ENCODE measurements around the gene PAX5.

Gene PAX5

DNA sequence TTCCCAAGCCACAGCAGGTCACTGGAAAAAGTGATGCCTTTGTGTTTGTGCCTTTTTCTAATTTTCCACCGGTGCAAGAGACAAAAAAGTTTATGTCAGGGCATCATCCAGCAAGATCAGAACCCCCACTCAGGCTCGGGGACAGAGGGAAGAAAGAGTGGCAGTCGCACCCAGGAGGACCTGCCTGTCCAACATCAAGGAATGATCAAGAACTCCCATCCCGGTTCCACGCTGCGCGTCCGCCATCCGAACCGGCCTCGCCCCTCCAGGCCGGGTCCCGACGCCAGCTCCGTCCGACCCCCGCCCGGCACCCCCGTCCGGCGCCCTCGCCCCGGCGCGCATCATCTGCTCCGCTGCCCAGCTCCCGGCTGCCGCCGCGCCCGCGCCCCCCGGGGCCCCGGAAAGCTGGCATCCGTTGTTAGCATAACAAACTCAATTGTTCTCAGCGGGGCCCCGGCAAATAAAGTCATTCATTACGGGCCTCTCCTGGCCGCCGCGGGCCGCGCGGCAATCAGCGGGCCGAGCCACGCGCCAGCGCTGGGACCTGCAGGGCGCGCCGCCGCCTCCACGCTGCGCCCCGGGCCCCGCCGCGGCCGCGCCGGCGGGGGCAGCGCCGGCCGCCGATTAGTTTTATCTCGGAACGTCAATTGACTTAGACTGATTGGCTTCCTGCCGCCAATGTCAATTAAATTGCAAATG, 48.1 kb downstream of the PAX5 start:
- peak; percentile 87 for DNase-seq

- no peak for DNase-seq
Measured at GRCh38 chr9:36985061-36985768, 48.9 kb downstream of the PAX5 start.

DNA sequence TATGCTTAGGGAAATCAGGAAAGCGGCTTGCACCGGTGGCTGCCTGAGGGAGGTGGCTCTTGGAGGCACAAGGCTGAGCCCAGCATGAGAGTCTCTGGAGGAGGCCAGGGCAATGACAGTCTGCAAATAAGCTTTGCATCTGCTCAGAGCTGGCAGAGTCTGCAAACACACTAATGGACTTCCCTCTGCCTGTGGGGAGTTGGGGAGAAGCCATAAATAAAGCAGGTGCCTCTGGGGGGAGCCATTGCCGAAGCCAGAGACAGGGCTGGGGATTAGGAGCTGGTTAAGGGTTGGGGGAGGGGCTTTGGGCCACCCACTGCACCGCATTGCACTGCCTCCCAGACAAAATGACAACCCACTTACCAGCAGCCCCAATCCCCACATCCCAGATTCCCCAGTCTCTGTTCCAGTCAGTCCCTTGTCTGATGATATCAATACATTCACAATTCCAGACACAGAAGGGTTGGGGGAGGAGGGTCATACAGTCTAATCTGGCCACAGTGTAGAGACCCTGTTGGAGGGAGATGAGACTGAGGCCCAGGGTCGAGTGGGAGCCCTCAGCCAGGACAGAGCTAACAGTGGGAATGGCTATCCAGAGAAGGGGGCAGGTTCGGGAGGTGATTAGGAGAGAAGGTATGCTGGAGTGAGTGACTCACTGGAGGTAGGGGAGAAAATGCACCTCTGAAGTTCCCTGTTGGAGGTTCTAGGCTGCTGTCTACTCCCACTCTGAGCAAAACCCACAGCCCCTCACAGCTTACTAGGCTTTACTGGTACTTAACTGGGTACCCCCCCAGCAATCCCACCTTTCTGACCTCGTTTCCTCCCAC, 53.7 kb downstream of the PAX5 start:
- DNase-seq: peak; percentile 80

GRCh38 chr9:36976371-36977030, 57.6 kb downstream of the PAX5 start:
- DNase-seq: no peak

GRCh38 chr9:36974731-36975130, 59.3 kb downstream of the PAX5 start:
- DNase-seq: no peak

- DNase-seq: no peak
Measured at GRCh38 chr9:36971935-36972488, 62.1 kb downstream of the PAX5 start.

DNA sequence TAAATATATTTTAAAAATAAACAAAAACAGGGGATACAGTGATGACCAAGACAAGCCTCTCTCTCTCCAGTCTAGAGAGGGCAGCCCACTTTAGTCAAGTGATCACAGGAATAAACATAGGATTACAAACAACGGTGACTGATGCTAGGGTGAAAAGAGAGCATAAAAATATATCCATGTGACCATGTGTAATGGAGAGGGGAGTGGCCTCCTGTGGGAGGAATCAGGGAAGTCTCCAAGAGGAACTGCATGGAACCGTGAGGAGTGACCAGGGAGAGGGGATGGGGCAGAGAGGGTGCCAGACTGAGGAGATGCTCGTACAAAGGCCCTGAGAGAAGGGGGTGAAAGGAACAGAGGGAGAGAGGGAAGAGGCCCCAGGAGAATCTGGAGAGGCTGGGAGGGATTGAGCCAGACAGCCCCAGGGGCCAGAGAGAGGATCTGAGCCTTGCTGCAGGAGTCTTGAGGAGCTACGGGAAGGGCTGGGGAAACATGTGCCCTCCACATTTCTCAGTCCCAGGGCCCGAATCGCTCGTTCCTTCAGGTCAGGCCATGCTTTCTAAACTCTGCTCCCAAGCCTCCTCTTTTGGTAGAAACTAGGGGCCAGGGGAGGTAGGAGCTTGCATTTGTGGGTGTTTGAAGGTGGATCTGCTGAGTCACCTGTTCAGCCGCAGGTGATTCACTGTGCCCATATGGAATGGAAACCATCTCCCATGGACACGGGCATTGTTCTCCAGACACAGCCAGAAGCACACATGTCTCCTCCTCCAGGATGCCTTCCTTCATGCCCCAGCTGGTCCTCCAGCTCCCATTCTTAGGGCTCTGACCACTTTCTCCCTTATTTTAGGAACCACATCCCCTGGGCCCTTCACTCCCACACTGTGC, 63.8 kb downstream of the PAX5 start:
- no peak for DNase-seq

DNA sequence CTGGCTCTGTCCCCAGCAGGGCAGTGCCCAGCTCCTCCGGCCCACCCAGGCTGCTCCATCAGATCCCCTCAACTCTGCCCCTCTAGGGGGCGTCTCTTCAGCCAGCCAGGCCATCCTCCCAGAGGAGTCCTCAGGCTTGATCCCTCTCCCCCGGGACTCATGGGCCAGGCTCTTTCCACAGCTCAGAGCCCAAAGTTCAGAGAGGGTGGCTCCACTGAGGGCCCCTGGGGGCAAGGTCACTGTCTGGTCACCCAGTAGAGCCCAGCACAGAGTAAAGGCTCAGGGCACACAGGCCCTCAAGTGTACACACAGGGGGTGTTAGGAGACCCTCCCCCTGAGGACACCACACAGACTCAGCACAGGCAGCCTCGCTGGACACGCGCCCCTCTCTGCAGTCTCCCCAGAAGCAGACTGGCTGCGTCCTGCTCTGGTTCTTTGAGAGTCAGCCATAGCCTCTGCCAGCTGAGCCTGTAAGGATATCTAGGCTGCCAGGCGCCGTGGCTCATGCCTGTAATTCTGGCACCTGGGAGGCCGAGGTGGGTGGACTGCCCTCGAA, 64.8 kb downstream of the PAX5 start:
- DNase-seq: no peak

- DNase-seq: no peak
Measured at GRCh38 chr9:36968574-36969215, 65.4 kb downstream of the PAX5 start.

DNA sequence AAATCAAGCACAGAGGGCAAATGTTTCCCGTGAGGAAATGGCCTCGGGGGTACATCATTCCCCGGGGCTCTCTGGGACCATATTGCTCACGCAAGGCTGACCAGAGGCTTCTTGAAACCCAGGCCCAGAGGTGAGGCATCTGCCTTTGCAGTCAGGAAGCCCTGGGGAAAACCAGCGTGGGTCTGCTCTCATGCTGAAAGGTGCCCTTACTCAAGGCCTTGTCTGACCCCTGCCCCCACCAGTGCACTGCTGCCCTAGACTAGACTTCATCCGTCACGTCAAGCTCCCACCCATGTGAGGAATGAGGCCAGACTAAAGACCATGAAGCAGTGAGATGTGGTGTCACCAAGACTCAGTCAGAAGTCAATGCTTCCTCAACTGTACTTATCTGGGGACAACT, 66.1 kb downstream of the PAX5 start:
- DNase-seq: no peak

DNA sequence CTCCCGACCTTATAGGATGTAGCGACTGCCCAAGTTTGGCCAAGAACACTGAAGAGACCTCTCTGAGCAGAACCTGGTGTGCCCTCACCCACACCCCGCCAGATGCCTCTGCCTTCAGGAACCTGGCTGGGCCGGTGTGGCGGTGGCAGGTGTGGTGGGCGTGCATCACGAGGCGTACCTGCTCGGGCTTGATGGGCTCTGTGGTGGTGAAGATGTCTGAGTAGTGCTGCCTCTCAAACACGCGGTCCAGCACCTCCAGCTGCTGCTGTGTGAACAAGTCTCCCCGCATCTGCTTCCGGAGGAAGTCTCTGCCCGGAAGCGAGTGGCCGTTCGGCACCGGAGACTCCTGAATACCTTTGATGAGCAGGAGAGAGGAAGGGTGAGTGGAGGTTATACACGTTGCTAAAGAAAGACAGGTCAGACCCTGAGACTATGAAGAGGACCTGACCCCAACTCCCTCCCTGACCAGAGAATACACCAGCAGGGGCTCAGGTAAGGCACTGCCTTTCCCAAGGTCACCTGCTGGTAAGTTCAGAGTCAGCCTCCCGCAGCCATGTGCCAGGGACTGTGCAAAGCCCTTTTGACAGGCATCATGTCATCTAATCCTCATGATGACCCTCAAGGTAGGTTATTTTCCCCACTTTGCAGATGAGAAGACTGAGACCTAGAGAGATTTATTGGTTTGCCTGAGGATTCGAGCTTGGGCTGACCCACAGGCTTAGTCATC, 67.5 kb downstream of the PAX5 start:
- no peak for DNase-seq

GRCh38 chr9:36964791-36965190, 69.3 kb downstream of the PAX5 start:
- no peak for DNase-seq

DNA sequence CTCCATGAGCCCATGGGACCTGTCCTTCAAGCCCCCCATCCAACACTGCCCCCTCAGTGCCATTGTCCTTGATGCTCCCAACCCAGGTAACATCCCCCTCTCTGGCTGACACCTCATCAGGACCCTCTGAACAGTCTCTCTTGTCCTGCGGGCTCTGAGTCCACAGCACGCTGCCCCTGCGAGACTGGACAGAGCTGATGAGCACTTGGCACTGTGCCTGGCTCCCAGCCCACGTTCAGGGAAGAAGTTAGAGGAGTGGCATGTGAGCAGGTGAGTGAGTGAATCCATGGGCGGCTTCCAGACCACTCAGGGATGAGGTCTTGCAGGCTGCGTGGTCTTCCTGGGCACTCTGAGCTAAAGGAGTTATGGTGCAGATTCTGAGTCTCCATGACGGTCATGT, 70.7 kb downstream of the PAX5 start:
- DNase-seq: no peak

DNA sequence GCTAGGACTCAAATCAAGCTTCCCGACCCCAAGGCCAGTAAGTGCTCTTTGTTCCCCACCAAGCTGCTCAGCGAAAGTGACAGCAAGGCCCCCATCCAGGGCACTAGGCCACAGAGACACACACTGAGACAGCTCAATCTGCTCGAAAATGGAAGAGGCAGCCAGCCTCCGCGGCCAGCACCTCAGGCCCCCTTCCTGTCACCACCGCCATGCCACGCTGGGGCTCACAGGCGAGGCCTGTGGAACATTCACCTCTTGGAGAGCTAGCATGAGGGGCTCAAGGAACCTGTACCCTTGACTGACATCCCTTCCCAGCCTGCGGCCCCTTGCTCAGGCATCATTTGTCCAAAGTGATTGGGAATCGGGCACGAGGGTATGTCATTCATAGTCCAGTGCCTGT, 71.4 kb downstream of the PAX5 start:
- no peak for DNase-seq

DNA sequence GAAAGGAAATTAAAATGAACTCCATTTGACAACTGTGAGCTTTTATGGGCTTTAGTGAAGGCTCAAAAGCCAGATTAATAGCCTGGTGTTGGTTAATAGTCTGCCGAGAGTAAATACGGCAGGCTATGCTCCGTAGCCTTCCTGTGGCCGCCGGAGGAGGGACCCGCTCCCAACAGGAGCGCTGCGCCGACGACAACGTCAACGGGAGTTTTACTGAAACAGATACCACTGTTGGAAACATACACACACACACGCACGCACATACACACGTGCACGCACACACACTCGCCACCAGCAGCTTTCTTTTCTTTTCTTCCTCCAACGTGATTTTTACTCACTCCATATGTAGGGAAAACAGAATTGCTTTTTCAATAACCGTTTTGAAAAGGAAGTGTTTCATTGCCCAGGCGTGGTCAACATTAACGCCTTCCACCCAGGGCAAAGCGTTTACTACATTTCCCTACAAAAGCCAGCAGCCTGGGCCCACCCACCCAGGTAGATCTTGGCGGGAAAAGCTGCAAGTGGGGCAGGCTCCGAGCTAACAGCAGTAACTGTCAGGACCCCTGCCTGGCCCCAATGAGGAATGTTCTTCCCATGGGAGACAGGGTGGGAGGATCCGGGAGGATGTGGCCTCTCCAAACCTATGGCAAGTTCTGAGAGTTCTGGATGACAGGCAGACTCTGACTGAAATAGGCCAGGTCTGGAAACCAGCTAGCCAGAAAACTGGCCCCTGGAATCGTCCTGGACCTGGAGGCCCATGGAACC, 72.3 kb downstream of the PAX5 start:
- no peak for DNase-seq

- DNase-seq: no peak
Measured at GRCh38 chr9:36961051-36961450, 73.0 kb downstream of the PAX5 start.

- no peak for DNase-seq
Measured at GRCh38 chr9:36960575-36960955, 73.5 kb downstream of the PAX5 start.

DNA sequence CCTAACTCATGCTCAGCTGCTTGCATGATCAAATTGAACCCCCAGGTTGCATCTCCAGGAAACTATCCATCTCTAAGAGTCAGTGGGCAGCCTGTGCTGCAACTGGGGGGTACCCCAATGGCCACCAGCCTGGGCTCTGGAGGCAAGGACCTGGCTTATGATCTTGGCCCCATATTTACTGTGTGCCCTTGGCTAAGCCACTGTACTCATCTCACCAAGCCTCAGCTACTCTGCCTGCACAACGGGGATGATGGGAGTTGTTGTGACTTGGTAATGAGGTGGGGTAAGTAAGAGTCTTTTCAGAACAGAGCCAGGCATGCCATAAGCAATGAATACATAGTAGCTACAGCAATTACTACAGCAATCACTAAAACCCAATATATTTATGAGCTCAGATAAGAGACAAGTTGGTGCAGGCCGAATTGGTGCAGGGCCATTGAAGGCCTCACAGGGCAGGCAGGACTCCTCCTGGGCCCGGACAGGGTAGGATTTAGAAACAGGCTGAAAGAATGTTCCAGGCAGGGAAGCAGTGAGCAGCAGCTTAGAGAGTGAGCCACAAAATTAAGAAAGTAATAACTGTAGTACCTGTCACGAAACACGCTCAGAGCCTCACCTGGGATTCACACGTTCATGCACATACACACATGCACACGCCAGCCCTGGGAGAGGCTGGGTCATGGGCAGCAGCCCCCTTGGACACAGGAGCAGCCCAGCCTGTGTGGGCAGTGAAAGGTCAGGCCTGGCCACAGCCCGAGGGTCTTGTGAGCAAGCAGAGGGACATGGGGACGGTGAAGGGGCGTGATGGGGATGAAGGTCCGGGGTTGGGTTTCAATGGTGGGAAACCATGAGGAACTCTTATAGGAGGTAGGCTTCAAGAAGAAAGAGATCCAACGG, 74.1 kb downstream of the PAX5 start:
- no peak for DNase-seq

DNA sequence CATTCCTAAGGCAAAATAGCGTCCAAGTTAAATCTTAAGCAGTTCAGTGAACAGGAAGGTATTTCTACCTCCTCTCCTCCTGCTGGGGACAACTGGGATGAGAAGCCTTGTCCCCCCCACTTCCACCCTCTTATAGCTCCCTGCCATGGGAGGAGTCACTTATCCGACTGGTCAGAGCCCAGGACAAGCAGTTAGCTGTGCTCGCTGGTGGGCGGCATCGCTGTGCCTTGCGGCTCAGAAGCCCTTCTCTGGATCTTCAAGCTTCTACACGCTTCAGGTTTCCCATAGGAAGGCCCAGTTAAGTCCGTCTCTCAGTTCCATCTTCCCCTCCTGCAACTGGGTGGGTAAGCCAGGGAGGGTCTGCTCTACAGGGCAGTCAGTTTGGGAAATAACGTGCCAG, 77.2 kb downstream of the PAX5 start:
- DNase-seq: no peak
